ENCODE data around the gene GAS7.

GAS7 gene

DNA sequence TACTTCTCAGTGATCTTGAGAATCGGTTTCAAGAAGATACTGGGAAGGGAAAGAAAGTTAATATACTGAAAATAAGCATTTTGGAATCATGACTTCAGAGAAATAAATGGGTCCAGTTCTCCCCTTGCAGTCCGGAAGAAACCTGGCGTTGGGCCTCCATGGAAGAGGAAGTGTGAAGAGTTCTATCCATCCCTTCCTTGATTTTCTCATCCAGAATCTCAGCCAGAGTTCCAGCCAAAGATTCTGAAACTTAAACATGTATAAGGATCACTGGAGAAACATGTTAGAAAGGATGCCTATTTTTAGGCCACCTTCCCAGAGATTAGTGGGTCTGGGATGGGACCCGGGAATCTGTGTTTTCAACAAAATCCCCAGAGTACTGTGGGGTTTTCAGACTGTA is 8.7 kb upstream of the GAS7 start:
- Histone ChIP-seq H3K4me3 (replicated peaks; ENCODE audit: insufficient read depth, low read length) (no peak overlapping the region), H3K27me3 (ENCODE audit: insufficient read depth, poor library complexity, severe bottlenecking) (no peaks in the 10 kb centered on the region), H3K27ac (replicated peaks) (no peak overlapping the region)
- no peak for DNase-seq (ENCODE audit: low read depth in 1 of 2, low spot score in 1 of 2)
- TF ChIP-seq SPI1 (IDR thresholded peaks at IDR 0.05; ENCODE audit: borderline replicate concordance, low read depth) (no peak), GABPA (IDR thresholded peaks at IDR 0.05; ENCODE audit: low read depth) (no peak), POLR2AphosphoS5 (IDR thresholded peaks at IDR 0.05; ENCODE audit: low read depth) (no peak)
- TF ChIP-seq, protein P1, sequence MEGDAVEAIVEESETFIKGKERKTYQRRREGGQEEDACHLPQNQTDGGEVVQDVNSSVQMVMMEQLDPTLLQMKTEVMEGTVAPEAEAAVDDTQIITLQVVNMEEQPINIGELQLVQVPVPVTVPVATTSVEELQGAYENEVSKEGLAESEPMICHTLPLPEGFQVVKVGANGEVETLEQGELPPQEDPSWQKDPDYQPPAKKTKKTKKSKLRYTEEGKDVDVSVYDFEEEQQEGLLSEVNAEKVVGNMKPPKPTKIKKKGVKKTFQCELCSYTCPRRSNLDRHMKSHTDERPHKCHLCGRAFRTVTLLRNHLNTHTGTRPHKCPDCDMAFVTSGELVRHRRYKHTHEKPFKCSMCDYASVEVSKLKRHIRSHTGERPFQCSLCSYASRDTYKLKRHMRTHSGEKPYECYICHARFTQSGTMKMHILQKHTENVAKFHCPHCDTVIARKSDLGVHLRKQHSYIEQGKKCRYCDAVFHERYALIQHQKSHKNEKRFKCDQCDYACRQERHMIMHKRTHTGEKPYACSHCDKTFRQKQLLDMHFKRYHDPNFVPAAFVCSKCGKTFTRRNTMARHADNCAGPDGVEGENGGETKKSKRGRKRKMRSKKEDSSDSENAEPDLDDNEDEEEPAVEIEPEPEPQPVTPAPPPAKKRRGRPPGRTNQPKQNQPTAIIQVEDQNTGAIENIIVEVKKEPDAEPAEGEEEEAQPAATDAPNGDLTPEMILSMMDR (IDR thresholded peaks at IDR 0.05; ENCODE audit: insufficient read depth, low read length): no peak
- TF ChIP-seq, protein P2, sequence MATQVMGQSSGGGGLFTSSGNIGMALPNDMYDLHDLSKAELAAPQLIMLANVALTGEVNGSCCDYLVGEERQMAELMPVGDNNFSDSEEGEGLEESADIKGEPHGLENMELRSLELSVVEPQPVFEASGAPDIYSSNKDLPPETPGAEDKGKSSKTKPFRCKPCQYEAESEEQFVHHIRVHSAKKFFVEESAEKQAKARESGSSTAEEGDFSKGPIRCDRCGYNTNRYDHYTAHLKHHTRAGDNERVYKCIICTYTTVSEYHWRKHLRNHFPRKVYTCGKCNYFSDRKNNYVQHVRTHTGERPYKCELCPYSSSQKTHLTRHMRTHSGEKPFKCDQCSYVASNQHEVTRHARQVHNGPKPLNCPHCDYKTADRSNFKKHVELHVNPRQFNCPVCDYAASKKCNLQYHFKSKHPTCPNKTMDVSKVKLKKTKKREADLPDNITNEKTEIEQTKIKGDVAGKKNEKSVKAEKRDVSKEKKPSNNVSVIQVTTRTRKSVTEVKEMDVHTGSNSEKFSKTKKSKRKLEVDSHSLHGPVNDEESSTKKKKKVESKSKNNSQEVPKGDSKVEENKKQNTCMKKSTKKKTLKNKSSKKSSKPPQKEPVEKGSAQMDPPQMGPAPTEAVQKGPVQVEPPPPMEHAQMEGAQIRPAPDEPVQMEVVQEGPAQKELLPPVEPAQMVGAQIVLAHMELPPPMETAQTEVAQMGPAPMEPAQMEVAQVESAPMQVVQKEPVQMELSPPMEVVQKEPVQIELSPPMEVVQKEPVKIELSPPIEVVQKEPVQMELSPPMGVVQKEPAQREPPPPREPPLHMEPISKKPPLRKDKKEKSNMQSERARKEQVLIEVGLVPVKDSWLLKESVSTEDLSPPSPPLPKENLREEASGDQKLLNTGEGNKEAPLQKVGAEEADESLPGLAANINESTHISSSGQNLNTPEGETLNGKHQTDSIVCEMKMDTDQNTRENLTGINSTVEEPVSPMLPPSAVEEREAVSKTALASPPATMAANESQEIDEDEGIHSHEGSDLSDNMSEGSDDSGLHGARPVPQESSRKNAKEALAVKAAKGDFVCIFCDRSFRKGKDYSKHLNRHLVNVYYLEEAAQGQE (IDR thresholded peaks at IDR 0.05; ENCODE audit: insufficient replicate concordance, low read depth): no peak

DNA sequence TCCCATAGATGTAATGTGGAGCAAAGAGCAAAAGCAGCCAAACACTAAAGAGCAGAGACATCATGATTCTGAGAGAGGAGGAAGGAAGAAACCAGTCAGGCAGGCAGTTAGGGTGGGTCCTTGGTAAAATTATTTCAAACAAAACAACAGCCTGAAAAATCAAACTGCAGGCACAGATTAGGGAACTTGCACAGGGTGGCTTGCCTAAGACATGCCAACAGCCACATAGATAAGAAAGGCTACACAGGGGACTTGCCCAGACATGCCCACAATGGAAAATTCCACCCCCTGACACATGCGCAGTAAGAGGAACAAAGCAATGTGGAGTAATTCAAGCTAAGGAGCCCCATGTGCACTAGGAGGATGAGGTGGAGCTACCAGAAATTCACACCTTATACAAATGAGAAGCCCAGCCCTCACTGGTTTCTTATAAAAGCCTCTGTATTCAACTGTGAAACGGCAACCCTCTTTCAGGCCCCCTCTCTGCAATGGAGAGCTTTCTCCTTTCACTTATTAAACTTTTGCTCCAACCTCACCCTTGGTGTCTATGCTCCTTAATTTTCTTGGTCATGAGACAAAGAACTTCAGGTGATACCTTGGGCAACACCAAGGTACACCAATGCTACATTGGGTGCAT is 7.3 kb upstream of the GAS7 start:
- H3K4me3 ChIP-seq (replicated peaks; ENCODE audit: insufficient read depth, low read length): no peak overlapping the region
- TF ChIP-seq, protein P1 (IDR thresholded peaks at IDR 0.05; ENCODE audit: insufficient read depth, low read length): no peak
- peak; percentile 17; the same call in 1 of the 2 replicates for TF ChIP-seq POLR2AphosphoS5 (IDR thresholded peaks at IDR 0.05; ENCODE audit: low read depth)
- H3K27me3 ChIP-seq (ENCODE audit: insufficient read depth, poor library complexity, severe bottlenecking): no peaks in the 10 kb centered on the region
- peak in 1 of 2 experiments; percentile 73 for DNase-seq (ENCODE audit: low read depth in 1 of 2, low spot score in 1 of 2)
- no peak overlapping the region for H3K27ac ChIP-seq (replicated peaks)

DNA sequence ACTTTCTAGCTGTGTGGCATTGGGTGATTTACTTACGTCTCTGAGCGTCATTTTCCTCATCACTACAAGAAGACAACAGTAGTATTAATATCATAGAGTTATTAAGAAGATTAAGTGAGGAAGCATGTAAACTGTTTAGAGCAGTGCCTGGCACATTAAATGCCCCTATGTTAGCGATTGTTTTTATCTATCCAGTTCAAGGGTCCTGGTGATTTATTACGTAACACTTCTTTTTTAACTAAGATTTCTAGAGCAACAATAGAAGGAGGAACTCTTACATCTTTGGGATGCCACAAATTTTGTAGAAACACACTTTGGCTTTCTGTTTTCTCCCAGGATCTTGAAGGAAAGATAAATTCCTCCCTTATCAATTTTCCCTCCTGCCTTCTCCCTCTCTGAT is 3.3 kb upstream of the GAS7 start:
- Histone ChIP-seq H3K27ac (replicated peaks) (no peak overlapping the region), H3K27me3 (ENCODE audit: insufficient read depth, poor library complexity, severe bottlenecking) (no peaks in the 10 kb centered on the region), H3K4me3 (replicated peaks; ENCODE audit: insufficient read depth, low read length) (no peak overlapping the region)
- DNase-seq (ENCODE audit: low read depth in 1 of 2, low spot score in 1 of 2): no peak
- TF ChIP-seq GABPA (IDR thresholded peaks at IDR 0.05; ENCODE audit: low read depth) (no peak), POLR2AphosphoS5 (IDR thresholded peaks at IDR 0.05; ENCODE audit: low read depth) (no peak), SPI1 (IDR thresholded peaks at IDR 0.05; ENCODE audit: borderline replicate concordance, low read depth) (no peak)
- TF ChIP-seq, protein P2 (IDR thresholded peaks at IDR 0.05; ENCODE audit: insufficient replicate concordance, low read depth): no peak
- TF ChIP-seq, protein P1 (IDR thresholded peaks at IDR 0.05; ENCODE audit: insufficient read depth, low read length): no peak

DNA sequence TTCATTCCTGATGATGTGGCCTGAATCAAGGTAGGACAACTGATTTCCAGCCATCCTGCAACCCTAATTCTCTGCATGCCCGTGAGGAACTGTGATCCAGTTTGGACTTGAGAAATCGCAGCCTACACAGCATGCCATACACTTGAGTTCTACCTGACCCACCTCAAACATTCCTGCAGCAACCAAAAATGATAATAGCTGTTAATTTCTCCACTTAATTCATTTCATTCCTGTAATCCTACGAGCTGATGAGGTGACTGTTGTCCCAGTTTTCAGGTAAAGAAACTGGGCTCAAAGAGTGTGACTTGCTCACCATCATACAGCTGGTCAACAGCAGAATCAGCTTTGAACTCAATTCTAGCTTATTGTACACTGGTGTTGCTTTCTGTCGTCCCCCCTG is 2.2 kb upstream of the GAS7 start:
- TF ChIP-seq, protein P2 (IDR thresholded peaks at IDR 0.05; ENCODE audit: insufficient replicate concordance, low read depth): no peak
- TF ChIP-seq, protein P1 (IDR thresholded peaks at IDR 0.05; ENCODE audit: insufficient read depth, low read length): no peak
- TF ChIP-seq POLR2AphosphoS5 (IDR thresholded peaks at IDR 0.05; ENCODE audit: low read depth): no peak
- Histone ChIP-seq H3K27me3 (ENCODE audit: insufficient read depth, poor library complexity, severe bottlenecking) (no peaks in the 10 kb centered on the region), H3K4me3 (replicated peaks; ENCODE audit: insufficient read depth, low read length) (no peak overlapping the region), H3K27ac (replicated peaks) (no peak overlapping the region)
- no peak for DNase-seq (ENCODE audit: low read depth in 1 of 2, low spot score in 1 of 2)
